NCI-H524 (cell line): ENCODE measurements around the gene UBE3B.

Experiments
- DNase-seq, 2 experiments: peaks; one replicate each; lab custom pipeline; 2025; lab: John Stamatoyannopoulos, UW

The UBE3B gene

DNA sequence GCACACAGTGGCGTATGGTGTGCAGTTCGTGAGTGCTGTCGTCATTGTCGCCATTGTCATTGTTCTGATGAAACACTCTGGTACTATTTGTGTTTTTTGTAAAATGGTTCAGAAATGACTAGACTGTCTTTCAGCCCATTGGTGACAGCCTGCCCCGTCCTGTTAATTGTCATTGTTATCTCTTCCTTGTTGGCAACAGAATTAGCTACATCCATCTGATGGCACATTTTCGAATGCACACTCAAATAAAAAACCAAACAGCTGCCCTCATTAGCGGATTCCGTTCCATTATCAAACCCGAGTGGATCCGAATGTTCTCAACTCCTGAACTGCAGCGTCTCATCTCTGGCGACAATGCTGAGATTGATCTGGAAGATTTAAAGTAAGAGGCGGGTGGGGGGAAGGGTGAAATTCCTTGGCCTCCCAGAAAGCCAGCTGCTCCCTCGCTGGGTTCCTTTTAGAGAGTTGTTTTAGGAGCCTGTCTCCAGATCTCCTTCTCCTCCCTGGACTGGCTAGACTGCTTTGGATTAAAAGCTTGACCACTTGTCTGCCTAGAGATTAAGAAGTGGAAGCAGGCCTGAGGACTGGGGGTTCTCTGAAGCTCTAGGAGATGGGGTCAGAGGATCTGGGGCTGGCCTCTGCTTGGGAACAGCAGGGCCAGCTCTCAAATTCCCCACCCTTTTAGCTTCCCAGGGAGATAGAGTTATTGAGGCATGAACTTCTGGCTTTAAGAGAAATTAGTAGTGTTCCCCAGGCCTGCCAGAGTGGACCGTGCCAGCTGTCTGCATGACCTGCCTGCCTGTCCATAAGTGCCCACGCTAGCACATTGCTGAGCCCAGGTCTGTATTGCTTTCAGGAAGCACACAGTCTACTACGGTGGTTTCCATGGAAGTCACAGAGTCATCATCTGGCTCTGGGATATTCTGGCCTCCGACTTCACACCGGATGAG, 52.5 kb downstream of the UBE3B start:
- peak; percentile 84 to 91 for DNase-seq

DNA sequence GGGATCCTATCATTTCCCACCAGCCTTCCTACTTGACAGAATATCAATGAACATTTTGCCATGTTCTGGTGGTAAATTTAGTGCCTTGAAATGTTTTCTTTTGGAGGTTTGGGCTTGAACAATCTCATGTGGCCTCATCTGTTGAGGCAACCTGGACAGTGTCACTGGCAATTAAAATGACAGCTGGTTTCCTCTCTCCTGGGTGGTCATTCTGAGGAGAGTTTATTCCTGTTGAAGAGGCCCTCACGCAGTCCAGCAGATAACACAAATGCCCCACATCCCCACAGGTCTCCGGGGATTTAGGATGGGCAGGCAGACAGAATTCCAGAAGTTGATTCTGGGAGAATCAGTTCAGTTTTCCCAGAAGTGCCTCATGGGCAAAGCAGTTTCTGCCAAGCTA, 54.0 kb downstream of the UBE3B start:
- DNase-seq: peak; percentile 18 to 22

DNA sequence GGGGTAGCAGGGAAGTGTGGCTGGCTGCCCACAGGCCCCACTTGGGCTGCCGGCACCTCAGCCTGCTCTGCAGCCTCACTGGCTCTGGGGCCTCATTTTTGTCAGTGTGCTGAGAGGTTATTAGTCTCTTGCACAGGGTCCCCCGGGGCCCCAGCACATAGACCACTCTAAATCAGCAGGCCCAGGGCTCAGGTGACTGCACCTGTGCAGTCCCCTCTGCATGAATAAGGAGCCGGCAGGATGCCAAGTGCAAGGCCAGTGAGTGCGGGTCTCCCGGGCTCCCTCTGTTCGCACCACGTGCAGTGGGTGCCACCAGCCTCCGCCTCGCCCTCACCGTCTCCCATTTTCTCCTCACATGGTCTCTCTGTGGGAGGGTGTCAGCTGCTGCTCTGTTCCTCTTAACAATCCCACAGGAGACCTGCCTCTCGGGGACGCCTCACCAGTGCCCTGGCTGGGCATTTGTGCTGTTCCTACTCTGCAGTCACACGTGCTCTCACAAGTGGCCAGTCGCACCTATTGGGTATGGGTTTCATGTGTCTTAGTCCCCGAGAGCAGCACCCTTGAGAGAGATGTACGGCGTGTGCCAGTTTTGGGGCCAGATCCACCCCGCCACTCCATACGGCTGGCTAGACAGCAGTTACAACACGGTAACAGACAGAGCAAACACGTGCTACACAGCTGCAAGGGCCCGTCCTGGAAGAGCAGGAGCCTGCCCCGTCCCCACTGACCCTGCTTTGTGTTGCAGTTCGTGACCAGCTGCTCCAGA, 55.5 kb downstream of the UBE3B start:
- no peak for DNase-seq

DNA sequence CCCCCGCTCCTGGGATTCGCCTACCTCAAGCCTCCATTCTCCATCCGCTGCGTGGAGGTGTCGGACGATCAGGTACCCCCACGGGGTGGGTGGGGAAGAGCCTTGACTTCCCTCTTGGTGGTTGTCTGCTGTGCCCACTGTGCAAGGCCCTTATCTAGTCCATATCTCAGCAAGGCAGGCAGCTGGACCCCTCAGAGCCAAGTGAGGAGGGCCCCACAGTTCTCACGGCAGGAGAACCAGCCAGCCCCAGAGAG, 56.0 kb downstream of the UBE3B start:
- no peak for DNase-seq

GRCh38 chr12:109534456-109534855, 57.0 kb downstream of the UBE3B start:
- no peak for DNase-seq

DNA sequence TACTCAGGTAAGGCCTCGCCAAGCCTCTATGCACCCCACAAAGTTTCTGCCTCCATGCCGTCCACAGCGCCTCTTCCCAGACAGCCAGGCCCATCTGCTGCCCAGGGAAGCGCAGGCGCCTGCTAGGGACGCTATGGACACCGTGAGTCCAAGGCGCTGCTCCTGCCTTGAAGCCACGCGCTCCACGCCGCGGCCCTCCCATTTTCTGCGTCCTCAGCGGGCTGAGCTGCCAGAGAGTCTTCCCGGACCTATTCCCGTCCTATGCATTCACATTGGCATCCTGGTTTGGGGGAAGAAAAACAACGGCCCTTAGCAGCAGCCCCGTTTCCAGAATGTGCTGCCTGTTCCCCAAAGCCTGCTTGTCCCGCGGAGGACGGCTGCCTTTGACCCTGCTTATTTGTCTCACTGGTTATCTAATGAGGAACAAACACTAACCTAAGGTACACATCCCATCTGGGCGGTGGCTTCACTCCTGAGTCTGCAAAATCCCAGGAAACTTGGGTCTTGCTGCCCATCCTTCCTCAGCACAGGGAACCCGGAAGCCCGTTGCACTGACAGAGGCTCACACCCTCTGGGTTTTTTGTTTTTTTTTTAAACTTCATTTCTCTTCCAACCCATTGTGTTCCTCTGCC, 57.9 kb downstream of the UBE3B start:
- DNase-seq: no peak

- DNase-seq: no peak
Observed at GRCh38 chr12:109535863-109536250, 58.4 kb downstream of the UBE3B start.

GRCh38 chr12:109537136-109537535, 59.7 kb downstream of the UBE3B start:
- no peak for DNase-seq

DNA sequence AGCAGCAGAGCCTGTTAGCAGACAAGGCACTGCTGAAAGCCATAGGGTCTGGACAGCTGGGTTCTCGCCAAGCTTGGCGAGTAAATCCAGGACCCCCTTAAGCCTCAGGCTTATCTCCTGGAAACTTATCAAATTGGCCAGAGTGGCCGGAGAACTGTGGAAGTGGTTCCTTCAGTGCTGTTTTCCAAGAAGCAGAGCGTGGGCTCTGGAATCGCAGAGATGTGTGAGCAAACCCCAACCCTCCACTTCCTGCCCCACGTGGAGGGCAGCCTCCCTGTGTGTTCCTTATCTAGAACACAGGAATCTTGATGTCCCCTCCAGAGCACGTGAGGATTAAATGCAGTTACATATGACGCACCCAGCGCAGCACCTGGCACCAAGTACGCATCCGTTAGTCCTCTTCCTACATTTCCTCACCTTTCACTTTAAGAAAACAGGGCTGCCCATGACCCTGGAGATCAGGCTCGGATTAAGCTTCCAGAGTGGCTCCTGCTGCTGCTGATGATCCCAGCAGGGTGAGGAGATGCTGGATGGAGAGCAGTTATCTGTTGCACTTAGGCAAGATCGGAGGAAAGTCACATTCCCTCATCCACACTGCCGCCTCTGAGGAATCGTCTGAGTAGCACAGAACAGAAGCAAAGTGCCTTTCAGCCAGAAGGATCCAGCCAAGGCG, 60.9 kb downstream of the UBE3B start:
- DNase-seq: peak; percentile 40 to 73

- no peak for DNase-seq
Observed at GRCh38 chr12:109539508-109539907, 62.1 kb downstream of the UBE3B start.

DNA sequence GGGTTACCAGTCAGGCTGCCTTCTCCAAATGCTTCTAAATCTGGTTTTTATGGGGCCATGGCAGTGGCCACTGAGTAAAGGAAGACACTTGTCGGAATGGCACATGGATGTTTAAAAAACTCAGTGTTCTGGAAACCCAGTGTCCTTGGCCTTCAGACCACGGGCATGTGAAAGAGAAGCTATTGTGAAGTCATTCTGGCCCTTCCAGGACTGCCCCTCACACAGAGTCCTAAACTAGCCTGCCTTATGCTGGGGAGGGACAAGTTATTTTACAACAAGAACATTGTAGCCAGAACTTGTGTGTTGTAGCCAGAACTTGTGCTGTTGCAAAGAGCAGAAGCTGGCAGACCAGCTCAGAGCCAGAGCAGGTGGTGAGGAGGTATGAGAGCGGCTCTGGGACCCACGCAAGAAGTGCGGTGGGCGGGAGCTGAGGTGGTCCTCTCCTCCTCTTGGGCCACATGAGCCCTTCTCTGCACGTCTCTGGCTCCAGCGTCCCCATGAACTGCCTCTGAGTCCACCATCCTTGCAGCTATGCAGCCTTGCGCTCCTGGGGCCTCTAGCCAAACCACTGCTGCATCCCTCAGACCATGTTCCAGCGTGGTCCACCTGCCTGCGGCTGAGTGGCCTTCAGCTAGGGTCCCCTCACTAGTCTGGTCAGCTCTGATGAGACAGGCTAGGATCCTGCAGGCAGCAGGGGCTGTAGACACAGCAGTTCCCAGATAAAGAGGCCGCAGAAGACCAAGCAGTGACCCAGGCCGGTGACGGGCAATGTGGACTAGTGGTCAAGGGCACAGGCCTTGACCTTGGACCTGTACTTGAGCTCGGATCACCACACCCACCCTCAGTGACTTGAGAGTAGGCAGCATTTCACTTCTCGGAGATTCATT, 63.3 kb downstream of the UBE3B start:
- DNase-seq: no peak

- peak; percentile 34 to 66 for DNase-seq
Observed at GRCh38 chr12:109541413-109541726, 63.9 kb downstream of the UBE3B start.

DNA sequence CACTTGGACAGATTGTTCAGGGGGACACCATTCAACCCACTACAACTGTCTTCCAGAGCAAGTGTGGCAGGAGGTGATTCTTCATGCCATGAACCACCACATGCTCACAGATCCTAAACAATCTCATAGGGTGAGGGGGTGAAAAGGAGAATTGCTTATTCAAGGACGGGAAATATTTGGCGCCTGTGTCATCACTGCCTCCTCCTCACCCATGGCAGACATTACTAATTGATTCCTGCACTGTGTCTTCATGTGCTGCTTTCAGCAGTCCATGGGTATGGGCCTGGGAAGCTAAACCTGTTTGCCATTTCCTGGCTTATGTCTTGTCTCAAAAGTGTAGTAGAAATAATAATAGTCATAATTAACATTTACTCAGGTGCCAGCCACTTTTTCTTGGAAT, 64.6 kb downstream of the UBE3B start:
- no peak for DNase-seq

GRCh38 chr12:109542876-109543275, 65.4 kb downstream of the UBE3B start:
- DNase-seq: no peak

- DNase-seq: peak; percentile 29 to 63
Observed at GRCh38 chr12:109544955-109545531, 67.6 kb downstream of the UBE3B start.

DNA sequence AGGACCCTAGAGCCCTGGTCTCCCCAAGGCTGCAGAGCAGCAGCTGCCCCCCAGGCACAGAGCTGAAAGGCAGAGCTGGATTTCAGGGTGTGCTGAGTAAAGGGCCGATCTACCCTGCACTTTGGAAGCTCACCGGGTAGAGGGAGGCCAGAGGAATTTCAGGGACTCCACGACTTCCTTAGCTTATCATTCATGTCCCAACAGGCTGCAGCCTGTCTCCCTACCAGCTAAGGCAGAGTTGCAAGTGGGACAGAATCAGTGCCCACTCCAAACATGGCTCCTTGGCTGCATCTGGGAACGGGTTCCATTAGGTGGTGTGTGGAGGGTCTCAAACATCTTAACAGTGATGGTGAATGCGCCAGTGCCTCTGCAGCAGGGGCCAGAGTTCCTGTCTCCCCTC, 68.4 kb downstream of the UBE3B start:
- no peak for DNase-seq

DNA sequence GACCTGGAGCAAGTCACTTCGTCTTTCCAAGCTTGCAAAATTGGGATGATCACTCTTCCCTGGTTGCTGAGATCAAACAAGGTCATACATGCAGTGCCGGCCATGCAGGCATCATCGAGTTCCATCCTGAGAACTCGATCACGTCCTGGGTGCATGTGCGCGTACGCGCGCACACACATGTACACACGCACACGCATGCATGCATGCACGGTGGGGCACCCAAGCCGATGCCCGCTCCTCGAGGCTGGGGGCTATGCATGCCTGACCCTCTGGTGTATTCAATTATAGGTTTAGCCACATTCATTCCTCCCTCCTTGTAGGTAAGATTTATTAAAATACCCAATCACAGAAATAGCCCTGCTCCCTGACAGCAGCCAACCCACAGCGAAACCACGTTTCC, 69.9 kb downstream of the UBE3B start:
- no peak for DNase-seq

GRCh38 chr12:109548258-109548657, 70.8 kb downstream of the UBE3B start:
- no peak for DNase-seq

DNA sequence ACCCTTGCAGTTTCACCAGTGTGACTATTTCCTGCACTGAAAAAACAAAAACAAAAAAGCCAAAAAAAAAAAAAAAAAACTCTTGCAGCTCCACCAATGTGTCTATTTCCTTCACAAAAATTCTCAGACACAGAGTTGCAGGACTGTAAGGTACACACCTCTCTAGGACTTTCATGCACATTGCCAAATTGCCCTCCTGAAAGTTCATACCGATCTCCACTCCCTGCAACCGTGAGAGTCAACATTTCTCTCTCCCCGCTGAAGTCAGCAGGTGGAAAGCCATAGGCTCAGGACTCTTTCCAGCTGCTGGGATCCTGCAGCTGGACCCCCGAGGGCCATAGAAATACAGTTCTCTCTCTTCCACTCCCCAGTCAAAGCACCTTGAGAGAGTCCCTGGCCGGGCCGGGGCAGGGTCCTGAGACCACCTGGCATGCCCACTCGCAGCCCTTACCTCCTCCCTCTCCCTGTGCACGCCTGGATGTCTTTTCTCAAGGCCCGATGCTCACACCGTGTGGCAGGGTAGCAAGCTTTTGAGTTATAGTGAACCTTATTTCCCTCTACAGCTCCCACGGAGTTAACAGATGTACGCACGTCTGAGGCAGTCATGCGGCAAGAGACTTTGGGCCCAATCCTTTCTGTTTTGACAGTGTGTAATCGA, 72.3 kb downstream of the UBE3B start:
- DNase-seq: peak in 1 of 2 experiments; percentile 57

- DNase-seq: no peak
Observed at GRCh38 chr12:109550281-109550680, 72.8 kb downstream of the UBE3B start.

GRCh38 chr12:109551108-109551507, 73.7 kb downstream of the UBE3B start:
- DNase-seq: no peak
